ENCODE data around the gene MORC4.

DNA sequence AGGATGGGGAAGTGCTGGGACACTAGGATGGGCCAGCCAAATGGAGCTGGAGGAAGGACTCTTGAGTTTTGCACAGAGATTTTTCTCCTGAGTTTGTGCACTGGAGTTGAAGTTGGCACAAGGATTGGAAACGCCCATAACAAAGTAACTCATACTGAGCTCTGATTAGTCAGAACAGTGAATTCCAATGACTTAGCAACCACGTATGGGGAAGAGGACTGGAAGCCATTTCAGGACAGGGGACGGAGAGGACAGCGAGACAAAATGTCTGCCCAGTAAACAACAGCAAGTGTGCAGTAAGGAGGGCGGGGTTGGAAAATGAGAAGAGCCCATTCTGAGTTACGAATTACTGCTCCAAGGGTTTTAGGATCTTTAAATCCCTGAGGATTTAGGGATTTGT is 102.8 kb downstream of the MORC4 start:
- TF ChIP-seq, protein P1, sequence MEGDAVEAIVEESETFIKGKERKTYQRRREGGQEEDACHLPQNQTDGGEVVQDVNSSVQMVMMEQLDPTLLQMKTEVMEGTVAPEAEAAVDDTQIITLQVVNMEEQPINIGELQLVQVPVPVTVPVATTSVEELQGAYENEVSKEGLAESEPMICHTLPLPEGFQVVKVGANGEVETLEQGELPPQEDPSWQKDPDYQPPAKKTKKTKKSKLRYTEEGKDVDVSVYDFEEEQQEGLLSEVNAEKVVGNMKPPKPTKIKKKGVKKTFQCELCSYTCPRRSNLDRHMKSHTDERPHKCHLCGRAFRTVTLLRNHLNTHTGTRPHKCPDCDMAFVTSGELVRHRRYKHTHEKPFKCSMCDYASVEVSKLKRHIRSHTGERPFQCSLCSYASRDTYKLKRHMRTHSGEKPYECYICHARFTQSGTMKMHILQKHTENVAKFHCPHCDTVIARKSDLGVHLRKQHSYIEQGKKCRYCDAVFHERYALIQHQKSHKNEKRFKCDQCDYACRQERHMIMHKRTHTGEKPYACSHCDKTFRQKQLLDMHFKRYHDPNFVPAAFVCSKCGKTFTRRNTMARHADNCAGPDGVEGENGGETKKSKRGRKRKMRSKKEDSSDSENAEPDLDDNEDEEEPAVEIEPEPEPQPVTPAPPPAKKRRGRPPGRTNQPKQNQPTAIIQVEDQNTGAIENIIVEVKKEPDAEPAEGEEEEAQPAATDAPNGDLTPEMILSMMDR (IDR thresholded peaks at IDR 0.05; ENCODE audit: insufficient read depth, low read depth, low read length): no peak
- TF ChIP-seq EZH2 (IDR thresholded peaks at IDR 0.05; ENCODE audit: insufficient read depth, low read length): no peak
